ENCODE results near the gene ARHGAP45.

Gene ARHGAP45

GRCh38 chr19:1047696-1048147, 19.2 kb upstream of the ARHGAP45 start:
- no peak for DNase-seq (ENCODE audit: low read depth)
- TF ChIP-seq CTCF (IDR thresholded peaks at IDR 0.05; ENCODE audit: insufficient read depth, low read depth, low read length, missing control alignments), result no peak
- H3K4me3 ChIP-seq (ENCODE audit: low read depth, low read length), result no peak overlapping the region

GRCh38 chr19:1049106-1049505, 17.9 kb upstream of the ARHGAP45 start:
- no peak for TF ChIP-seq CTCF (IDR thresholded peaks at IDR 0.05; ENCODE audit: insufficient read depth, low read depth, low read length, missing control alignments)
- DNase-seq (ENCODE audit: low read depth), result no peak
- no peak overlapping the region for H3K4me3 ChIP-seq (ENCODE audit: low read depth, low read length)

- no peak overlapping the region for H3K4me3 ChIP-seq (ENCODE audit: low read depth, low read length)
- no peak for TF ChIP-seq CTCF (IDR thresholded peaks at IDR 0.05; ENCODE audit: insufficient read depth, low read depth, low read length, missing control alignments)
These were observed 17.2 kb upstream of the ARHGAP45 start for GRCh38 chr19:1049800-1050199.

GRCh38 chr19:1050989-1051788, 15.8 kb upstream of the ARHGAP45 start:
- H3K4me3 ChIP-seq (ENCODE audit: low read depth, low read length), result no peak overlapping the region
- no peak for TF ChIP-seq CTCF (IDR thresholded peaks at IDR 0.05; ENCODE audit: insufficient read depth, low read depth, low read length, missing control alignments)
- DNase-seq (ENCODE audit: low read depth), result no peak

More at GRCh38 chr19:1049800-1050199, 17.2 kb upstream of the ARHGAP45 start:
- no peak for DNase-seq (ENCODE audit: low read depth)

GRCh38 chr19:1051791-1052190, 15.2 kb upstream of the ARHGAP45 start:
- no peak overlapping the region for H3K4me3 ChIP-seq (ENCODE audit: low read depth, low read length)
- DNase-seq (ENCODE audit: low read depth), result no peak
- no peak for TF ChIP-seq CTCF (IDR thresholded peaks at IDR 0.05; ENCODE audit: insufficient read depth, low read depth, low read length, missing control alignments)

GRCh38 chr19:1052349-1052975, 14.5 kb upstream of the ARHGAP45 start:
- TF ChIP-seq CTCF (IDR thresholded peaks at IDR 0.05; ENCODE audit: insufficient read depth, low read depth, low read length, missing control alignments), result no peak

More at GRCh38 chr19:1052349-1052975, 14.5 kb upstream of the ARHGAP45 start:
- no peak overlapping the region for H3K4me3 ChIP-seq (ENCODE audit: low read depth, low read length)
- no peak for DNase-seq (ENCODE audit: low read depth)
